ENCODE results near the gene CLNK.

Gene CLNK

DNA sequence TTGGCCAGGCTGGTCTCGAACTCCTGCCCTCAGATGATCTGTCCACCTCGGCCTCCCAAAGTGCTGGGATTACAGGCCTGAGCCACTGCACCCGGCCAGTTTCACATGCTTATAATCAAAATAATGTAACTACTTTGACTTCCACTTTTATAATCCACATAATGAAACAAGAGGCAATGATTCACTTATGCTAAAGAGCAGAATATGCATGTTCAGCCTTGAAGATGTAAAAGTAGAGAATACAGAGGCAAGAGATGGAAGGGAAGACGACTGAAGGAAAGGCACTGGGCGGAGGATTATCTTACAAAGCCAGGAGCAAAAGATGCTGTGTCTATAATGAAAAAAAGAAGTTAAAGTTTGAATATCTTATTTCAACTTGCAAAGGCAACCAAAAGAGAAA lies 214.1 kb downstream of the CLNK start:
- Histone ChIP-seq H3K36me3 (ENCODE audit: control insufficient read depth in 1 of 2, insufficient read depth in 2 of 2, low read length in 2 of 2) (no peaks in the 10 kb centered on the region), H3K4me3 (ENCODE audit: low read depth in 1 of 2, low read length in 2 of 2) (no peak overlapping the region), H3K9ac (ENCODE audit: low read depth in 1 of 2, low read length in 2 of 2) (no peak overlapping the region), H3K27ac (ENCODE audit: low read depth, low read length) (no peak overlapping the region), H3K9me3 (ENCODE audit: control insufficient read depth in 1 of 2, low read length in 2 of 2) (no peaks in the 10 kb centered on the region), H3K27me3 (ENCODE audit: control insufficient read depth in 1 of 2, insufficient read depth in 2 of 2, low read length in 2 of 2) (no peaks in the 10 kb centered on the region), H3K4me1 (ENCODE audit: control insufficient read depth in 1 of 2, insufficient read depth in 2 of 2, low read length in 2 of 2) (no peaks in the 10 kb centered on the region)

DNA sequence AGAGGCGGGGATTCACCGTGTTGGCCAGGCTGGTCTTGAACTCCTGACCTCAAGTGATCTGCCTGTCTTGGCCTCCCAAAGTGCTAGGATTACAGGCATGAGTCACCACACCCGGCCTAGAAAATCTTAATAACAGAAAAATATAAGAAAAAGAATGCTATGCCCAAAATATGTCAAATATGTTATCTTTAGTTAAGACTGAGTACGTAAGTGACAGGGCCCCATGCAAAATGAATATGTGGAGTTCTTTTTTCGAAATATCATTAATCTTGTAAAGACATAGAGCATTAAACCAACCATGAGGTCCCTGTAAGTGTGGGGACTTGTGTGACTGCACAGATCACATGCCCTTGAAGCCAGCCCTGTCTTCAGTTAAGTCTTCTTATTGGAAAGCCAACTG lies 218.4 kb downstream of the CLNK start:
- no peaks in the 10 kb centered on the region for H3K36me3 ChIP-seq (ENCODE audit: control insufficient read depth in 1 of 2, insufficient read depth in 2 of 2, low read length in 2 of 2)
- H3K4me3 ChIP-seq (ENCODE audit: low read depth in 1 of 2, low read length in 2 of 2) = no peak overlapping the region
- no peak overlapping the region for H3K27ac ChIP-seq (ENCODE audit: low read depth, low read length)

DNA sequence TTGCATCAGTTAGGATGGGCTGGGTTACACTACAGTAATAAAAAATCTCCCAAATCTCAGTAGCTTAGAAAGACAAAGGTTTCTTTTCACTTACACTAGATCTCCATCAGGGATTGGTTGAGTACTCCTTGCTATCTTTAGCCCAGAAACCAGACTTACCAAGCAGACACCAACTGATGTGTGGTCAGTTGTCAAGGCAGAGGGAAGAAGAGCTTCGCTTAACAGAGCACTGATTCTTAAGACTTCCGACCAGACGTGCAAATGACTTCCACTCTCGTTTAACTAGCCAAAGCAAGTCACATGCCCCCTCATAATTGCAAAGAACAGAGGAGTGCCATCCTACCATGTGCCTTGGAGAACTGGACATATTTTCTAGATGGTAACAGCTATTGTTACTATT lies 221.7 kb downstream of the CLNK start:
- Histone ChIP-seq H3K9me3 (ENCODE audit: control insufficient read depth in 1 of 2, low read length in 2 of 2) (no peaks in the 10 kb centered on the region), H3K4me3 (ENCODE audit: low read depth in 1 of 2, low read length in 2 of 2) (no peak overlapping the region), H3K9ac (ENCODE audit: low read depth in 1 of 2, low read length in 2 of 2) (no peak overlapping the region), H3K36me3 (ENCODE audit: control insufficient read depth in 1 of 2, insufficient read depth in 2 of 2, low read length in 2 of 2) (no peaks in the 10 kb centered on the region), H3K4me1 (ENCODE audit: control insufficient read depth in 1 of 2, insufficient read depth in 2 of 2, low read length in 2 of 2) (peaks cover 5 to 12% of the 10 kb centered on the region in 2 donors), H3K27ac (ENCODE audit: low read depth, low read length) (no peak overlapping the region), H3K27me3 (ENCODE audit: control insufficient read depth in 1 of 2, insufficient read depth in 2 of 2, low read length in 2 of 2) (peaks cover 7 to 19% of the 10 kb centered on the region in 2 donors)

More for the DNA sequence above, 218.4 kb downstream of the CLNK start:
- no peak overlapping the region for H3K9ac ChIP-seq (ENCODE audit: low read depth in 1 of 2, low read length in 2 of 2)
- no peaks in the 10 kb centered on the region for H3K9me3 ChIP-seq (ENCODE audit: control insufficient read depth in 1 of 2, low read length in 2 of 2)
- peaks cover 7 to 19% of the 10 kb centered on the region in 2 donors for H3K27me3 ChIP-seq (ENCODE audit: control insufficient read depth in 1 of 2, insufficient read depth in 2 of 2, low read length in 2 of 2)
- peaks cover 0 to 5% of the 10 kb centered on the region in 2 donors for H3K4me1 ChIP-seq (ENCODE audit: control insufficient read depth in 1 of 2, insufficient read depth in 2 of 2, low read length in 2 of 2)

DNA sequence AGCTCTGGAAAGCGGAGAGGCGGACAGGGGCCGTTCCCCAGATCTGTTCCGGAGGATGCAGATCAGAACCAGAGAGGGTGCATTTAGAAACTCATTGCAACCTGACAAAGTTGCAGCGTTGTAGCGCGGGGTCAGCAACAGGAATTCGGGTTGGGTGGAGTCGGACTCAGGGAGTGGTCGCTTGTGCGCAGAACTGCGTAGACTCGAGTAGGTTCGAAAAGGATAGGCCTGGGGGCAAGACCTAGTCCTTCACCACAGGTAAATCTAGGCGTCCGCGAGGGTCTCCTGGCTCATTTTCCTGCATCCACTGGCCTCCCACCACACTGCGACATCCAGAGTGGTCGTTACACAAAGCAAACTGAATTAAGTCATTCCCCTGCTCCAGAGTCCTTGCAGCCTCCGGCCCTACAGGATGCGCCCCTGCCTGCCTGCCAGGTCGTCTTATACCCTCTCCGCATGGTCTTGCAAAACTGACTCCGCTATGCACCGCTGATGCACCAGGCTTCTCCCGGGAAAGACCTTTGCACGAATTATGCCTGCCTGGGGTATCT lies 222.6 kb downstream of the CLNK start:
- H3K27ac ChIP-seq (ENCODE audit: low read depth, low read length) = no peak overlapping the region
- H3K9ac ChIP-seq (ENCODE audit: low read depth in 1 of 2, low read length in 2 of 2) = no peak overlapping the region
- peak overlapping the region; percentile 55 to 58 for H3K4me3 ChIP-seq (ENCODE audit: low read depth in 1 of 2, low read length in 2 of 2)
- H3K27me3 ChIP-seq (ENCODE audit: control insufficient read depth in 1 of 2, insufficient read depth in 2 of 2, low read length in 2 of 2) = peaks cover 7 to 19% of the 10 kb centered on the region in 2 donors
- no peaks in the 10 kb centered on the region for H3K36me3 ChIP-seq (ENCODE audit: control insufficient read depth in 1 of 2, insufficient read depth in 2 of 2, low read length in 2 of 2)
- no peaks in the 10 kb centered on the region for H3K9me3 ChIP-seq (ENCODE audit: control insufficient read depth in 1 of 2, low read length in 2 of 2)
- peaks cover 8 to 12% of the 10 kb centered on the region in 2 donors for H3K4me1 ChIP-seq (ENCODE audit: control insufficient read depth in 1 of 2, insufficient read depth in 2 of 2, low read length in 2 of 2)

DNA sequence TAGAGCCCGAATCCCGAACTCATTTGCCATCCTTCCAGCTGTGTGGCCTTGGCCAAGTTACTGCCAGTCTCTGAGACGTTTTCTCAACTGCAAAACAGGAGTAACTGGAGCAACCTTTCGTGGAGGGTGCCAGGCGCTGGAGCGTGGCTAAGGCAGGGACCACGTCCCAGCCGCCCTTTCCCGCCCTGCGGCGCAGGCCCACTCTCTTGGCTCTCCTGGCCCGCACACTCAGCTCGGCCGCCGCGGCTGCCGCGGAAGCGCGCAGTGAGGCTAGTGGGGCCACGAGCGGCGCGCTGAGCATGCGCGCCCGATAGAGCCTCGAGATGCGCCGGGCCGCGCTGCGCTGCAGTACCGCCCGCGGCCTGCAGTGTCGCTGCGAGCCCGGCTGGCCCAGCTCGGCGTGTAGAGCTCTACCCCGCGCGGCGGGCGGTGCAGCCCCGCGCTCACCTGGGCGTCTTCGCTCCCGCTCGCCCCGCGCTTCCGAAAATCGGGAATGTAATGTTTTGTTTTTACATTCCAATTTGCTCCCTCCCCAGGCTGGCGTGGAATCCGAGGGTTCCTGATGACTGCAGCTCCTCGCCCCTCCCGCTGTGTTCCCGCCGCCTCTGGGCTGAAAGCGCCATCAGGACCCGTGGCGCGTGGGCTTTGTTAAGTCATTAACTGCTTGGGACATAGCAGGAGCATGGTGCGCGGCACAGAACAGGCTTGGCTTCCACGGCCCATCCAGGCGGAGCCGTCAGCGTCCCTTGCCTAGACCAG lies 223.3 kb downstream of the CLNK start:
- H3K36me3 ChIP-seq (ENCODE audit: control insufficient read depth in 1 of 2, insufficient read depth in 2 of 2, low read length in 2 of 2) = no peaks in the 10 kb centered on the region
- H3K9me3 ChIP-seq (ENCODE audit: control insufficient read depth in 1 of 2, low read length in 2 of 2) = no peaks in the 10 kb centered on the region
- peak overlapping the region; percentile 55 to 58 for H3K4me3 ChIP-seq (ENCODE audit: low read depth in 1 of 2, low read length in 2 of 2)
- H3K27ac ChIP-seq (ENCODE audit: low read depth, low read length) = no peak overlapping the region
- H3K27me3 ChIP-seq (ENCODE audit: control insufficient read depth in 1 of 2, insufficient read depth in 2 of 2, low read length in 2 of 2) = peaks cover 7 to 19% of the 10 kb centered on the region in 2 donors
- H3K4me1 ChIP-seq (ENCODE audit: control insufficient read depth in 1 of 2, insufficient read depth in 2 of 2, low read length in 2 of 2) = peaks cover 12% of the 10 kb centered on the region in 2 donors
- no peak overlapping the region for H3K9ac ChIP-seq (ENCODE audit: low read depth in 1 of 2, low read length in 2 of 2)

DNA sequence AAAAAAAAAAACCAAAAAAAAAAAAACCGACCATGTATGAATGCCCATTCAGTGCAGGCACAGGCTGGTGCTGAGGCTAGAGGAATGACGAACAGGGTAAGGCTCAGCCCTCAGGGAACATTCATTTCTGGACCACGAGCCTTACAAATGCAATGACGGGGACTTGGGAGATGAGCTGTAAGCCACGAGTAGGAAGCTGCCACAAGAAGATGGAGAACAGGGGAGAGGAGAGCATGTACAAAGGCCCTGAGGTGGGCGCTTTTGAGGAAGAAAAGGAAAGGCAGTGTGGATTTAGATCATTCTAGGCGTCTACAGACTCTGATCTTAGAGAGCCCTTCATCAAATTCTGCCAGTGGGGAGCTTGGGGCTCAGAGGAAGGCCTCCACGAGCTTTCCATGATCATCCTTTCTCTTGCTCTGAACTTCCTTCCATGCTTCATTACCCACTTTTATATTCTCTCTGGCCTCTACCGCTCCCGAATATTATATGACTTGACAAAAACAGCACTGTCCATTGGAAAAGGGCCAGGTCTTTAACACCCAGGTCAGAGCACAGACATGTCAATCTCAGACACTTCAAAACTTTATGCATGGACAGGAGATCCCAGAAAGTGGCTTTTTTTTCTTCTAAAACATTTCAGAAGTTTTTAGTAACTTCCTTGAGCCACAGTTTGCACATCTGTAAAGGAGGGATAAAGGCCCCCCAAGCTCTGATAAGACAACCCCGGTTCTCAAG lies 224.1 kb downstream of the CLNK start:
- Histone ChIP-seq H3K27me3 (ENCODE audit: control insufficient read depth in 1 of 2, insufficient read depth in 2 of 2, low read length in 2 of 2) (peaks cover 7 to 19% of the 10 kb centered on the region in 2 donors), H3K27ac (ENCODE audit: low read depth, low read length) (no peak overlapping the region), H3K4me3 (ENCODE audit: low read depth in 1 of 2, low read length in 2 of 2) (peak overlapping the region; percentile 35 to 53), H3K9me3 (ENCODE audit: control insufficient read depth in 1 of 2, low read length in 2 of 2) (no peaks in the 10 kb centered on the region), H3K4me1 (ENCODE audit: control insufficient read depth in 1 of 2, insufficient read depth in 2 of 2, low read length in 2 of 2) (peaks cover 12 to 13% of the 10 kb centered on the region in 2 donors), H3K36me3 (ENCODE audit: control insufficient read depth in 1 of 2, insufficient read depth in 2 of 2, low read length in 2 of 2) (no peaks in the 10 kb centered on the region), H3K9ac (ENCODE audit: low read depth in 1 of 2, low read length in 2 of 2) (no peak overlapping the region)

DNA sequence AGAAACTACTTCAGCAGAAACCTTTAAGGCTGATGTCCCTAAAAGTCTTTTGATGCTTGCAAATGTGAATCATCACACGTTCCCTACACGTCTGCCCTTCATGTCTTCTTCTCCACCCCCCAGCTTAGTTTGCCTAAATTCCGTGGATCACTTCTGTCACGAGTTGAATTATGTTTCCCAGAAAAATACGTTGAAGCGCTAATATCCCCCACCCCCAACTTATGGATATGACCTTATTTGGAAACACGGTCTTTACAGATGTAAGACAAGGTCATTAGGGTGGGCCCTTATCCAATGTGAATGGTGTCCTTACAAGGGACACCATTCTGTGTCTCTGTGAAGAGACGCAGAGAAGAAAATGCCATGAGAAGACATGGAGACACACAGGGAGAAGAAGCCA lies 225.3 kb downstream of the CLNK start:
- Histone ChIP-seq H3K9me3 (ENCODE audit: control insufficient read depth in 1 of 2, low read length in 2 of 2) (no peaks in the 10 kb centered on the region), H3K27me3 (ENCODE audit: control insufficient read depth in 1 of 2, insufficient read depth in 2 of 2, low read length in 2 of 2) (peaks cover 7 to 19% of the 10 kb centered on the region in 2 donors), H3K27ac (ENCODE audit: low read depth, low read length) (no peak overlapping the region), H3K4me1 (ENCODE audit: control insufficient read depth in 1 of 2, insufficient read depth in 2 of 2, low read length in 2 of 2) (peaks cover 12 to 13% of the 10 kb centered on the region in 2 donors), H3K4me3 (ENCODE audit: low read depth in 1 of 2, low read length in 2 of 2) (no peak overlapping the region), H3K36me3 (ENCODE audit: control insufficient read depth in 1 of 2, insufficient read depth in 2 of 2, low read length in 2 of 2) (peaks cover 0 to 3% of the 10 kb centered on the region in 2 donors), H3K9ac (ENCODE audit: low read depth in 1 of 2, low read length in 2 of 2) (no peak overlapping the region)

DNA sequence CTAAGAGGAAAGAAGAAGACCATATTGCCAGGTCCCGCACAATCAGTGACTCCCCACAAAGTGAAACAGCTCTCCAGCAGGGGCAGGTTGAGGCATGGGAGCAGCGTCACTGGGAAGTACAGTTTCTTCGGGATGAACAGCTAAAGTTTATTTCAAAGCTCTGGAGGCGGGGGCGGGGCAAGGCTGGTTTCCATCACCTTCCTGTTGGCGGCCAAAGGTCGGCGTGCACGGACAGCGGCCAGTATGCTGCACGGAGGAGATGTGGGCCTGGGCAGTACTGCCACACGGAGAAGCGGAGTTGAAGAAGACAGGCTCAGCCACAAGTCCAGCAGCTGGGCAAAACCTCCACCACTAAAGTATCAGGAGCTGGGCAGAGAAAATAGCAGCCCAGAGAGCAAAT lies 226.4 kb downstream of the CLNK start:
- H3K9me3 ChIP-seq (ENCODE audit: control insufficient read depth in 1 of 2, low read length in 2 of 2) = no peaks in the 10 kb centered on the region
- H3K27me3 ChIP-seq (ENCODE audit: control insufficient read depth in 1 of 2, insufficient read depth in 2 of 2, low read length in 2 of 2) = peaks cover 7 to 17% of the 10 kb centered on the region in 2 donors
- H3K4me3 ChIP-seq (ENCODE audit: low read depth in 1 of 2, low read length in 2 of 2) = peak overlapping the region; percentile 65 to 79

DNA sequence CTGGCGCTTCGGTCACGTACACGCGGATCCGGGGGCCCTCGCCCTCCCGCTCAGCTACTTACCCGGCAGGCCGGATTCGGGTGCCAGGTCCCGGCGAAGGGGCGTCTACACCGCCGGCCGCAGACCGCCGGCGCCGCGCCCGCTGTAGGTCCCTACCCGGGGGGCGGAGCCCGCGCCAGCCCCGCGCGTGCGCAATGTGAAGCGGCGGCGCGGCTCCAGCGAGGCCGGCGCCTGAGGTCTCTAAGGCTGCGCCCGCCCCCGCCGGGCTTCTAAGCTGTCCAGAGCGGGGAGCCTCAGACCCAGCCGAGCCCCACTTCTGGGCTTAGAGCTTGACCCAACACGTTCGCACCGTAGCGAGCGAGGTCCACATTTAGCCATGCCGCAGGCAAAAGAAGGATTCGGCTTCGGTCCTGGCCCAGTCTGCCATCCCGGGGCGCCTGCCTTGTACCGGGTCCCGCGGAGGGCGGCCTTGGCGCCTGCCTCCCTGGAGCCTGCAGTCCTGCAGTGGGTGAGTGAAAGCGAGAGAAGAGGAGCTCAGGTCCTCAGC lies 227.2 kb downstream of the CLNK start, which contains the start of gene ZNF518B:
TSS of gene ZNF518B (minus strand) at position 172 of the 547 bp plus-strand sequence. CDS start 11,098 bp downstream, outside the sequence.
- Histone ChIP-seq H3K36me3 (ENCODE audit: control insufficient read depth in 1 of 2, insufficient read depth in 2 of 2, low read length in 2 of 2) (peaks cover 0 to 19% of the 10 kb centered on the region in 2 donors), H3K27ac (ENCODE audit: low read depth, low read length) (no peak within 1 kb of the TSS), H3K4me3 (ENCODE audit: low read depth in 1 of 2, low read length in 2 of 2) (peak within 1 kb of the TSS; percentile 79), H3K9ac (ENCODE audit: low read depth in 1 of 2, low read length in 2 of 2) (peak within 1 kb of the TSS; percentile 39 to 57), H3K9me3 (ENCODE audit: control insufficient read depth in 1 of 2, low read length in 2 of 2) (no peaks in the 10 kb centered on the region), H3K4me1 (ENCODE audit: control insufficient read depth in 1 of 2, insufficient read depth in 2 of 2, low read length in 2 of 2) (peaks cover 12 to 13% of the 10 kb centered on the region in 2 donors), H3K27me3 (ENCODE audit: control insufficient read depth in 1 of 2, insufficient read depth in 2 of 2, low read length in 2 of 2) (peaks cover 6 to 9% of the 10 kb centered on the region in 2 donors)

More for the DNA sequence above, 226.4 kb downstream of the CLNK start:
- Histone ChIP-seq H3K27ac (ENCODE audit: low read depth, low read length) (no peak overlapping the region), H3K9ac (ENCODE audit: low read depth in 1 of 2, low read length in 2 of 2) (no peak overlapping the region), H3K36me3 (ENCODE audit: control insufficient read depth in 1 of 2, insufficient read depth in 2 of 2, low read length in 2 of 2) (peaks cover 0 to 11% of the 10 kb centered on the region in 2 donors), H3K4me1 (ENCODE audit: control insufficient read depth in 1 of 2, insufficient read depth in 2 of 2, low read length in 2 of 2) (peaks cover 12 to 13% of the 10 kb centered on the region in 2 donors)

Measured in duodenal mucosa (tissue), 2 donors.